ENCODE data around the gene SNAPC1. TPM values are rescaled to one million over a fixed set of nuclear protein-coding genes. Genes with fewer than 3 reads are reported as not detected.

Gene SNAPC1
- total and polyA plus RNA-seq, 2 donors (not counting 1 experiment from before 2014, with no cell fraction given) = 23.4 to 29.6 TPM

DNA sequence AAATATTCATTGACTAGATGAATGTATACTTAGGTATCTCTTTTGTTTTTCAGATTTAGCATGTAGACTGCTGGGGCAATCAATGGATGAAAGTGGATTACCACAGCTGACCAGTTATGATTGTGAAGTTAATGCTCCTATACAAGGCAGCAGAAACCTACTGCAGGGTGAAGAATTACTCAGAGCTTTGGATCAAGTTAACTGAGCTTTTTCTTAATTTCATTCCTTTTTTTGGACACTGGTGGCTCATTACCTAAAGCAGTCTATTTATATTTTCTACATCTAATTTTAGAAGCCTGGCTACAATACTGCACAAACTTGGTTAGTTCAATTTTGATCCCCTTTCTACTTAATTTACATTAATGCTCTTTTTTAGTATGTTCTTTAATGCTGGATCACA, 15.3 kb upstream of the SNAPC1 start:
- Histone ChIP-seq H3K27ac (ENCODE audit: insufficient read depth, low read length) (no peak overlapping the region), H3K36me3 (ENCODE audit: control insufficient read depth, insufficient read depth, low read length) (peaks cover 12% of the 10 kb centered on the region), H4K20me1 (ENCODE audit: control insufficient read depth, extremely low read depth, insufficient read depth, low read length) (peaks cover 2% of the 10 kb centered on the region), H3K27me3 (ENCODE audit: control insufficient read depth, insufficient read depth, low read length) (no peaks in the 10 kb centered on the region), H2AFZ (ENCODE audit: low read length) (no peak overlapping the region), H3K79me2 (ENCODE audit: control insufficient read depth, insufficient read depth, low read length) (peaks cover 70% of the 10 kb centered on the region), H3K4me3 (replicated peaks in 1 of 4; ENCODE audit: control extremely low read depth in 1 of 4, insufficient read depth in 1 of 4, low read depth in 3 of 4, low read length in 4 of 4) (no peak overlapping the region), H3K4me1 (ENCODE audit: control insufficient read depth, extremely low read depth, insufficient read depth, low read length) (peaks cover 2% of the 10 kb centered on the region), H3K4me2 (ENCODE audit: extremely low read depth, insufficient read depth, low read length) (peak overlapping the region; percentile 1), H3K9ac (ENCODE audit: insufficient read depth, low read length) (no peak overlapping the region), H3K9me3 (ENCODE audit: control insufficient read depth, insufficient read depth, low read depth, low read length) (no peaks in the 10 kb centered on the region)
- TF ChIP-seq, protein P1, sequence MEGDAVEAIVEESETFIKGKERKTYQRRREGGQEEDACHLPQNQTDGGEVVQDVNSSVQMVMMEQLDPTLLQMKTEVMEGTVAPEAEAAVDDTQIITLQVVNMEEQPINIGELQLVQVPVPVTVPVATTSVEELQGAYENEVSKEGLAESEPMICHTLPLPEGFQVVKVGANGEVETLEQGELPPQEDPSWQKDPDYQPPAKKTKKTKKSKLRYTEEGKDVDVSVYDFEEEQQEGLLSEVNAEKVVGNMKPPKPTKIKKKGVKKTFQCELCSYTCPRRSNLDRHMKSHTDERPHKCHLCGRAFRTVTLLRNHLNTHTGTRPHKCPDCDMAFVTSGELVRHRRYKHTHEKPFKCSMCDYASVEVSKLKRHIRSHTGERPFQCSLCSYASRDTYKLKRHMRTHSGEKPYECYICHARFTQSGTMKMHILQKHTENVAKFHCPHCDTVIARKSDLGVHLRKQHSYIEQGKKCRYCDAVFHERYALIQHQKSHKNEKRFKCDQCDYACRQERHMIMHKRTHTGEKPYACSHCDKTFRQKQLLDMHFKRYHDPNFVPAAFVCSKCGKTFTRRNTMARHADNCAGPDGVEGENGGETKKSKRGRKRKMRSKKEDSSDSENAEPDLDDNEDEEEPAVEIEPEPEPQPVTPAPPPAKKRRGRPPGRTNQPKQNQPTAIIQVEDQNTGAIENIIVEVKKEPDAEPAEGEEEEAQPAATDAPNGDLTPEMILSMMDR (conservative IDR thresholded peaks at IDR 0.05 in 1 of 2, IDR thresholded peaks at IDR 0.05 in 1 of 2; ENCODE audit: low read depth in 1 of 2, low read length in 2 of 2) = no peak
- TF ChIP-seq EZH2 (IDR thresholded peaks at IDR 0.05; ENCODE audit: low read length, missing control alignments) = no peak
- no peak for DNase-seq (ENCODE audit: low read depth in 2 of 2)

DNA sequence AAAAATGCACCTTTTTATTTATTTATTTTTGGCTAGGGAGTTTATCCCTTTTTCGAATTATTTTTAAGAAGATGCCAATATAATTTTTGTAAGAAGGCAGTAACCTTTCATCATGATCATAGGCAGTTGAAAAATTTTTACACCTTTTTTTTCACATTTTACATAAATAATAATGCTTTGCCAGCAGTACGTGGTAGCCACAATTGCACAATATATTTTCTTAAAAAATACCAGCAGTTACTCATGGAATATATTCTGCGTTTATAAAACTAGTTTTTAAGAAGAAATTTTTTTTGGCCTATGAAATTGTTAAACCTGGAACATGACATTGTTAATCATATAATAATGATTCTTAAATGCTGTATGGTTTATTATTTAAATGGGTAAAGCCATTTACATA, 14.9 kb upstream of the SNAPC1 start:
- Histone ChIP-seq H3K27me3 (ENCODE audit: control insufficient read depth, insufficient read depth, low read length) (no peaks in the 10 kb centered on the region), H3K9me3 (ENCODE audit: control insufficient read depth, insufficient read depth, low read depth, low read length) (no peaks in the 10 kb centered on the region), H3K9ac (ENCODE audit: insufficient read depth, low read length) (no peak overlapping the region), H3K4me2 (ENCODE audit: extremely low read depth, insufficient read depth, low read length) (peak overlapping the region; percentile 23), H3K4me1 (ENCODE audit: control insufficient read depth, extremely low read depth, insufficient read depth, low read length) (peaks cover 2% of the 10 kb centered on the region), H3K4me3 (replicated peaks in 1 of 4; ENCODE audit: control extremely low read depth in 1 of 4, insufficient read depth in 1 of 4, low read depth in 3 of 4, low read length in 4 of 4) (no peak overlapping the region), H4K20me1 (ENCODE audit: control insufficient read depth, extremely low read depth, insufficient read depth, low read length) (peaks cover 2% of the 10 kb centered on the region), H3K36me3 (ENCODE audit: control insufficient read depth, insufficient read depth, low read length) (peaks cover 9% of the 10 kb centered on the region), H3K27ac (ENCODE audit: insufficient read depth, low read length) (no peak overlapping the region), H3K79me2 (ENCODE audit: control insufficient read depth, insufficient read depth, low read length) (peaks cover 65% of the 10 kb centered on the region), H2AFZ (ENCODE audit: low read length) (no peak overlapping the region)
- TF ChIP-seq, protein P1 (conservative IDR thresholded peaks at IDR 0.05 in 1 of 2, IDR thresholded peaks at IDR 0.05 in 1 of 2; ENCODE audit: low read depth in 1 of 2, low read length in 2 of 2) = no peak
- TF ChIP-seq EZH2 (IDR thresholded peaks at IDR 0.05; ENCODE audit: low read length, missing control alignments) = no peak
- DNase-seq (ENCODE audit: low read depth in 2 of 2) = peak in 1 of 2 donors; percentile 46

DNA sequence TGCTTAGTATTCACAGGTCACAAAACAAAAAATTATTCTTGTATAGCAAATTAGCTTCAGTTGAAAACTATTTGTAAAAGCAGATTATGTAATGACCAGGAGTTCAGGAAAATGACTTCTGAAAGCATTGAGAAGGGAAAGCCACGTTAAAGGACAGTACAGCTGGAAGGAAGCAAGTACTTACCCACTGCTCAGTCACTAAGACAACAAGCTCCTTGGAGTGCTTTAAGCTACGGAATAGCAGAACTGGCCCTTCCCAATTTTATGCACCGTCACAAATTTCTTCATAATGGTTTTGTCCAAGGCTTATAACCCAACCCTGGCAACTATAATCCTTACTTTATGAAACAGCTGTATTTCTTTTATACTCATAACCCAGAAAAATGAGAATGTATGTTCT, 13.0 kb upstream of the SNAPC1 start:
- Histone ChIP-seq H2AFZ (ENCODE audit: low read length) (no peak overlapping the region), H3K9me3 (ENCODE audit: control insufficient read depth, insufficient read depth, low read depth, low read length) (no peaks in the 10 kb centered on the region), H3K79me2 (ENCODE audit: control insufficient read depth, insufficient read depth, low read length) (peaks cover 49% of the 10 kb centered on the region), H3K4me3 (replicated peaks in 1 of 4; ENCODE audit: control extremely low read depth in 1 of 4, insufficient read depth in 1 of 4, low read depth in 3 of 4, low read length in 4 of 4) (peak overlapping the region in 2 of 4 experiments; percentile 24 to 48), H3K27me3 (ENCODE audit: control insufficient read depth, insufficient read depth, low read length) (no peaks in the 10 kb centered on the region), H3K27ac (ENCODE audit: insufficient read depth, low read length) (no peak overlapping the region), H3K9ac (ENCODE audit: insufficient read depth, low read length) (no peak overlapping the region), H3K4me2 (ENCODE audit: extremely low read depth, insufficient read depth, low read length) (peak overlapping the region; percentile 71), H3K4me1 (ENCODE audit: control insufficient read depth, extremely low read depth, insufficient read depth, low read length) (peaks cover 4% of the 10 kb centered on the region), H3K36me3 (ENCODE audit: control insufficient read depth, insufficient read depth, low read length) (peaks cover 6% of the 10 kb centered on the region), H4K20me1 (ENCODE audit: control insufficient read depth, extremely low read depth, insufficient read depth, low read length) (peaks cover 2% of the 10 kb centered on the region)
- TF ChIP-seq, protein P1 (conservative IDR thresholded peaks at IDR 0.05 in 1 of 2, IDR thresholded peaks at IDR 0.05 in 1 of 2; ENCODE audit: low read depth in 1 of 2, low read length in 2 of 2) = no peak
- TF ChIP-seq EZH2 (IDR thresholded peaks at IDR 0.05; ENCODE audit: low read length, missing control alignments) = no peak
- peak in 1 of 2 donors; percentile 33 for DNase-seq (ENCODE audit: low read depth in 2 of 2)

All from fibroblast of lung (primary cell).